Neuronal stem cell (in vitro differentiated cells): ENCODE measurements around the gene GRIK2.
"Not testable (repeated sequence)": the region's sequence is repeated elsewhere in the genome, so short reads cannot be mapped to it uniquely, and the experiment has no call there.

Experiments
- DNase-seq: peaks from one replicate; pipeline ENCODE4 v3.0.0-alpha.2; 2013; ENCODE audit warnings: low spot score
- H2AFZ ChIP-seq: one replicate; pipeline ENCODE4 v1.6.1; 2013; ENCODE audit warnings: mild to moderate bottlenecking, low read length, inconsistent platforms
- H2AK5ac ChIP-seq: 2 replicates; pipeline ENCODE4 v1.6.1; 2013; ENCODE audit warnings: low read depth, mild to moderate bottlenecking, inconsistent platforms, low read length, moderate library complexity, mixed read lengths
- H2BK120ac ChIP-seq: 2 replicates; pipeline ENCODE4 v1.6.1; 2013; ENCODE audit warnings: low read depth, mild to moderate bottlenecking, inconsistent platforms, low read length, moderate library complexity, mixed read lengths
- H2BK12ac ChIP-seq: one replicate; pipeline ENCODE4 v1.6.1; 2013; ENCODE audit warnings: low read length, inconsistent platforms
- H2BK15ac ChIP-seq: 2 replicates; pipeline ENCODE4 v1.6.1; 2013; ENCODE audit warnings: mild to moderate bottlenecking, low read length, inconsistent platforms, mixed read lengths
- H2BK5ac ChIP-seq: one replicate; pipeline ENCODE4 v1.6.1; 2013; ENCODE audit warnings: inconsistent platforms, mild to moderate bottlenecking, low read length, moderate library complexity
- H3K14ac ChIP-seq: one replicate; pipeline ENCODE4 v1.6.1; 2013; ENCODE audit warnings: low read length, inconsistent platforms
- H3K18ac ChIP-seq: 2 replicates; pipeline ENCODE4 v1.6.1; 2013; ENCODE audit warnings: low read length, inconsistent platforms
- H3K23ac ChIP-seq: 2 replicates; pipeline ENCODE4 v1.6.1; 2013; ENCODE audit warnings: low read depth, mild to moderate bottlenecking, mixed read lengths, low read length, inconsistent platforms; ENCODE audit not compliant: poor library complexity
- H3K27ac ChIP-seq: replicated peaks from 3 replicates; pipeline ENCODE4 v1.5.1; 2013; ENCODE audit warnings: low read length, inconsistent platforms
- H3K27me3 ChIP-seq, 3 experiments: 2 replicates each; pipeline ENCODE4 v1.6.1; 2013; ENCODE audit warnings: low read length in 3 of 3, mild to moderate bottlenecking in 2 of 3, inconsistent platforms in 1 of 3, low read depth in 1 of 3, mixed read lengths in 1 of 3, moderate library complexity in 1 of 3; ENCODE audit not compliant: control insufficient read depth in 3 of 3, insufficient read depth in 3 of 3
- H3K36me3 ChIP-seq, 2 donors: replicated peaks in 1 of 2; 2 replicates each; pipeline ENCODE4 v1.6.1; 2013; ENCODE audit warnings: low read length in 2 of 2; ENCODE audit not compliant: control insufficient read depth in 2 of 2, insufficient read depth in 2 of 2
- H3K4ac ChIP-seq: 2 replicates; pipeline ENCODE4 v1.6.1; 2013; ENCODE audit warnings: inconsistent platforms, mild to moderate bottlenecking, low read length, moderate library complexity
- H3K4me1 ChIP-seq, 2 donors: 1 replicate in 1 of 2; 2 replicates in 1 of 2; pipeline ENCODE4 v1.6.1; 2013; ENCODE audit warnings: low read length in 2 of 2, low read depth in 1 of 2; ENCODE audit not compliant: control insufficient read depth in 2 of 2, insufficient read depth in 1 of 2
- H3K4me2 ChIP-seq: one replicate; pipeline ENCODE4 v1.6.1; 2013; ENCODE audit warnings: mild to moderate bottlenecking, low read length, inconsistent platforms; ENCODE audit not compliant: insufficient read depth, poor library complexity, severe bottlenecking
- H3K4me3 ChIP-seq, 2 donors: 2 replicates each; pipeline ENCODE4 v1.5.1; 2013; ENCODE audit warnings: low read length in 2 of 2, mild to moderate bottlenecking in 2 of 2, inconsistent platforms in 1 of 2, moderate library complexity in 1 of 2
- H3K79me1 ChIP-seq: one replicate; pipeline ENCODE4 v1.6.1; 2013; ENCODE audit warnings: low read depth, mild to moderate bottlenecking, inconsistent platforms, low read length, moderate library complexity
- H3K9ac ChIP-seq: one replicate; pipeline ENCODE4 v1.6.1; 2013; ENCODE audit warnings: mild to moderate bottlenecking, low read depth, low read length, inconsistent platforms; ENCODE audit not compliant: poor library complexity
- H3K9me3 ChIP-seq, 2 donors: replicated peaks in 1 of 2; 2 replicates each; pipeline versions ENCODE3 to v1.6.1; 2013; ENCODE audit warnings: low read length in 2 of 2, mild to moderate bottlenecking in 2 of 2, inconsistent platforms in 1 of 2, low read depth in 1 of 2, mixed read lengths in 1 of 2, moderate library complexity in 1 of 2; ENCODE audit not compliant: control insufficient read depth in 2 of 2, insufficient read depth in 1 of 2
- H4K8ac ChIP-seq: one replicate; pipeline ENCODE4 v1.6.1; 2013; ENCODE audit warnings: low read depth, mild to moderate bottlenecking, inconsistent platforms, low read length, moderate library complexity
- H4K91ac ChIP-seq: one replicate; pipeline ENCODE4 v1.6.1; 2013; ENCODE audit warnings: low read length, low read depth, mild to moderate bottlenecking, inconsistent platforms; ENCODE audit not compliant: poor library complexity
- WGBS, 2 donors: extraction: QIAGEN DNeasy Blood & Tissue Kit; methylation state at CpG; one replicate each; pipeline ENCODE4 v1.1.7; 2013; ENCODE audit warnings: missing lambda C conversion rate in 2 of 2, mixed read lengths in 1 of 2; ENCODE audit not compliant: insufficient read length in 2 of 2, insufficient replicate concordance in 1 of 2; ENCODE audit errors: extremely low coverage in 2 of 2; 5-methylcytosine and 5-hydroxymethylcytosine counted together

Gene GRIK2

DNA sequence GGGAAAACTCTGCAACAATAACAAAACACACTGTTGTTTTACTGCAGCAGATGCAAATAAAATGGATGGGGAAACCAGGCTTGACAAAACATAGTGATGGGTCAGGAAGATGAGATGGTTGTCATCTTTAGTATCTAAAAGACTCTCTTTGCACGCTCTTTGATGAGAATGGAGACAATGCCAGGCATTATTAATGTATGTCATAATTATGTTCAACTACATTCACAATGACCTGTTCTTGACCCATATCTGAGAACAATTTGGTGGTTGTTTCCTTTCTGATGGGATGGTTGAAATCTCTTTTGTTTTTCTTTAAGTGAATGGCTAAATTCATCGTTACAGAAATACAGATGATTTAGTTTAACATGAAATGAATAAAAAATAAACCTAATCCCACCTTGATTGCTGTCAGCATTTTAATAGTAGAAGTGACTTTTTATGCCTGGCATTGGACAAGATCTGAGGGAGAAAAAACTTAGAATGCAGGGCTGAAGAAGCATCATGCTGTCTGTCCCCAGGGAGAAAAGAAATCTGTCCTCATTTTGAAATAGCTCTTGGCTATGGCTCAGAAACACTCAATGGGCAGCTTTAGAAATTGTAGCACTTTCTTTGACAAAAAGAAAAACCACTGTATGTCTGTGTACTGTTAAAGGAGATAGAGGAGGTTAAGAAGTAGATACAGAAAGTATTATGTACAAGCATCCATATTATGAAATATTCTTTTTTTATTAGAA, 12.4 kb upstream of the GRIK2 start:
- H2BK12ac ChIP-seq: no peak overlapping the region
- H3K4me2 ChIP-seq: no peak overlapping the region
- no peak overlapping the region for H3K9ac ChIP-seq
- no peak overlapping the region for H3K4ac ChIP-seq
- H2AK5ac ChIP-seq: no peak overlapping the region
- H4K91ac ChIP-seq: no peak overlapping the region
- no peak overlapping the region for H4K8ac ChIP-seq
- no peak overlapping the region for H3K23ac ChIP-seq
- H2BK5ac ChIP-seq: no peak overlapping the region
- H3K79me1 ChIP-seq: no peaks in the 10 kb centered on the region
- H3K4me1 ChIP-seq: no peaks in the 10 kb centered on the region
- no peaks in the 10 kb centered on the region for H3K9me3 ChIP-seq
- whole genome bisulfite sequencing, 2 donors: no CpG with 5 or more reads among the region's 2 CpGs
- no peaks in the 10 kb centered on the region for H3K36me3 ChIP-seq
- H2AFZ ChIP-seq: no peak overlapping the region
- H3K4me3 ChIP-seq: no peak overlapping the region
- no peak overlapping the region for H3K27ac ChIP-seq
- no peak for DNase-seq
- no peak overlapping the region for H3K14ac ChIP-seq
- no peaks in the 10 kb centered on the region for H3K27me3 ChIP-seq
- H3K18ac ChIP-seq: no peak overlapping the region
- H2BK120ac ChIP-seq: no peak overlapping the region
- H2BK15ac ChIP-seq: no peak overlapping the region

DNA sequence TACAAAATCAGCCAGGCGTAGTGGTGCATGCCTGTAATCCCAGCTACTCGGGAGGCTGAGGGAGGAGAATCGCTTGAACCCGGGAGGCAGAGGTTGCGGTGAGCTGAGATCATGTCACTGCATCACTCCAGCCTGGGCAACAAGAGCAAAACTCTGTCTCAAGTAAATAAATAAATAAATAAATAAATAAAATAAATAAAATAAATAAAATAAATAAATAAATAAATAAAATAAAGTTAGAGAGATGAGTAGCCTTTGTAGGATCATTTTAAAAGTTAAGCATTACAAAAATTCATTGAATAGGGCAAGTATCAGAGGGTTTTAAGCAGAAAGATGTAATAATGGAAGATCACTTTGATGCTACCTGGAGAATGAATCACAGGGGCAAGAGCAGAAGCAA, 9.8 kb upstream of the GRIK2 start:
- H3K4me2 ChIP-seq, H3K9ac ChIP-seq, H2AK5ac ChIP-seq, H3K27me3 ChIP-seq, H2BK15ac ChIP-seq, H3K4me1 ChIP-seq, H2BK12ac ChIP-seq, H2BK5ac ChIP-seq, H3K18ac ChIP-seq, H2BK120ac ChIP-seq, H3K4me3 ChIP-seq, H3K79me1 ChIP-seq, H3K4ac ChIP-seq, H3K9me3 ChIP-seq, H3K14ac ChIP-seq, H3K23ac ChIP-seq, DNase-seq, H3K27ac ChIP-seq, H3K36me3 ChIP-seq, H4K8ac ChIP-seq, H4K91ac ChIP-seq, H2AFZ ChIP-seq: not testable (repeated sequence)
- WGBS, 2 donors: no CpG with 5 or more reads among the region's 5 CpGs

- WGBS, 2 donors: no CpG with 5 or more reads among the region's 1 CpG
- DNase-seq: no peak
- H3K4me3 ChIP-seq: no peak overlapping the region
These were observed 6.5 kb upstream of the GRIK2 start for GRCh38 chr6:101386982-101387381.

GRCh38 chr6:101391772-101392585, 1.5 kb upstream of the GRIK2 start:
- no CpG with 5 or more reads among the region's 24 CpGs for WGBS, 2 donors
- Histone ChIP-seq H2AK5ac (no peak overlapping the region), H2BK12ac (no peak overlapping the region), H4K8ac (no peak overlapping the region), H3K27me3 (peaks cover 6 to 46% (median 27%) of the 10 kb centered on the region in 3 experiments), H3K27ac (no peak overlapping the region), H3K36me3 (no peaks in the 10 kb centered on the region), H2BK5ac (no peak overlapping the region), H2AFZ (peak overlapping the region; percentile 85), H3K79me1 (no peaks in the 10 kb centered on the region), H3K14ac (no peak overlapping the region), H3K4me2 (peak overlapping the region; percentile 84), H3K9ac (no peak overlapping the region), H4K91ac (no peak overlapping the region), H3K4ac (no peak overlapping the region), H3K4me1 (peaks cover 5 to 9% of the 10 kb centered on the region in 2 donors), H3K9me3 (no peaks in the 10 kb centered on the region), H3K4me3 (peak overlapping the region in 1 of 2 donors; percentile 83), H2BK15ac (no peak overlapping the region), H3K23ac (no peak overlapping the region), H2BK120ac (no peak overlapping the region), H3K18ac (no peak overlapping the region)
- DNase-seq: no peak

More at GRCh38 chr6:101386982-101387381, 6.5 kb upstream of the GRIK2 start:
- Histone ChIP-seq H3K18ac (no peak overlapping the region), H3K27me3 (peaks cover 0 to 23% (median 5%) of the 10 kb centered on the region in 3 experiments), H2BK5ac (no peak overlapping the region), H4K91ac (no peak overlapping the region), H3K4me2 (no peak overlapping the region), H3K4me1 (no peaks in the 10 kb centered on the region), H2AK5ac (no peak overlapping the region), H3K27ac (no peak overlapping the region), H3K9me3 (no peaks in the 10 kb centered on the region), H2BK12ac (no peak overlapping the region), H3K23ac (no peak overlapping the region), H3K4ac (no peak overlapping the region), H4K8ac (no peak overlapping the region), H3K36me3 (no peaks in the 10 kb centered on the region), H3K14ac (no peak overlapping the region), H3K9ac (no peak overlapping the region), H2BK120ac (no peak overlapping the region), H2BK15ac (no peak overlapping the region), H2AFZ (no peak overlapping the region), H3K79me1 (no peaks in the 10 kb centered on the region)
